Mucosa of stomach (tissue), 1 donor: ENCODE data around the gene MLC1.

Experiments
- H3K27me3 ChIP-seq: one replicate; pipeline ENCODE4 v1.7.0; 2013; ENCODE audit warnings: mild to moderate bottlenecking, low read length; ENCODE audit not compliant: control insufficient read depth, insufficient read depth
- H3K36me3 ChIP-seq: one replicate; pipeline ENCODE4 v1.7.0; 2013; ENCODE audit warnings: low read length; ENCODE audit not compliant: control insufficient read depth, insufficient read depth
- H3K4me1 ChIP-seq: one replicate; pipeline ENCODE4 v1.7.0; 2013; ENCODE audit warnings: mild to moderate bottlenecking, low read length; ENCODE audit not compliant: control insufficient read depth, insufficient read depth
- H3K4me3 ChIP-seq: one replicate; pipeline ENCODE4 v1.7.0; 2013; ENCODE audit warnings: low read length
- H3K9ac ChIP-seq: one replicate; pipeline ENCODE4 v1.7.0; 2013; ENCODE audit warnings: mild to moderate bottlenecking, low read length, moderate library complexity
- H3K9me3 ChIP-seq: one replicate; pipeline ENCODE4 v1.7.0; 2013; ENCODE audit warnings: mild to moderate bottlenecking, low read length, moderate library complexity; ENCODE audit not compliant: control insufficient read depth
- donor health status: Pancreatic carcinoma.

Gene MLC1

DNA sequence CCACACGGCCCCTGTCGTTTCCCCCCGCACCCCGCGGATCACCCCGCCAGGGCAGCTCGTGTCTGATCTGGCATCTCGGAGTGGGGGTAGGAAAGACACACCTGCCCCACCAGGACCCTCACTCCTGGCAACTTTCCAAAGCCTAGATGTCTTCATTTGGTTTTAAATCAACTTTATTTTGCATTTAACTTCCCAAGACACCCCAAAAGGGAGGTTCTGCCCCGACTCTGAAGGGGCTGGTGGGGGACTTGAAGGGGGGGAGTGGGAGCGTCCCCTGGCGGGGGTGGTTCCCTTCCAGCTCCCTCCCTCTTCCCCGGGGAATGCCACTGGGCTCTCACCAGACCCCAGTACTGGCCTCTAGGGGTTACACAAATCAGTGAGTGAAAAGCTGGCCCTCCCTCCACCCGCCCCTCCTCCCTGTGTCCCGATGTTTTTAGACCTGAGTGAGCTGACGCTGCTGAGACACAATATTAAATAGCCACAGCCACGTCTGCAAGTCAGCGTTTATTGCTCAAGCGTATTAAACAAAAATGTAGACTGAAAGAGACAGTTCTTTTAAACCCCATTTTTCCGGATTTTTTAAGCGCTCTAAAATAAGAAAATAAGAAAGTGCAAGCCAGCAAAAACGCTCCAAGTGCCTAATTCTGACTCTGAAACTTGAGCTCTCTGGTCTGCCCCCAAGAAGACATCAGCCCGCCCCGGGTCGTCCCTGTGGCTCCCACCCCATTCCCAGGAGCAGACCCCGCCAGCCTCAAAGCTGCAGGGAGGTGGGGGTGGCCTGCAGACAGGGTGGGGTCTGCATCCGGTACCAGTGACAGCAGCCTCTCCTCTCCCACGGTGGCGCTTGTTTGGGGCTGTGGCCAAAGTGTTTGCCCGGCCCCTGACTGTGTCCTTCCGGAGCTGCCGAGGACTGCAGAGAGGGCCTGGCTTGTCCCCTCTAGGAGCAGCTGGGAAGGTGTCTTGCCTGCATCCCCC is 26.0 kb downstream of the MLC1 start:
- Histone ChIP-seq H3K4me1 (no peaks in the 10 kb centered on the region), H3K36me3 (no peaks in the 10 kb centered on the region), H3K9ac (no peak overlapping the region), H3K27me3 (peaks cover 46% of the 10 kb centered on the region), H3K9me3 (no peaks in the 10 kb centered on the region), H3K4me3 (no peak overlapping the region)

DNA sequence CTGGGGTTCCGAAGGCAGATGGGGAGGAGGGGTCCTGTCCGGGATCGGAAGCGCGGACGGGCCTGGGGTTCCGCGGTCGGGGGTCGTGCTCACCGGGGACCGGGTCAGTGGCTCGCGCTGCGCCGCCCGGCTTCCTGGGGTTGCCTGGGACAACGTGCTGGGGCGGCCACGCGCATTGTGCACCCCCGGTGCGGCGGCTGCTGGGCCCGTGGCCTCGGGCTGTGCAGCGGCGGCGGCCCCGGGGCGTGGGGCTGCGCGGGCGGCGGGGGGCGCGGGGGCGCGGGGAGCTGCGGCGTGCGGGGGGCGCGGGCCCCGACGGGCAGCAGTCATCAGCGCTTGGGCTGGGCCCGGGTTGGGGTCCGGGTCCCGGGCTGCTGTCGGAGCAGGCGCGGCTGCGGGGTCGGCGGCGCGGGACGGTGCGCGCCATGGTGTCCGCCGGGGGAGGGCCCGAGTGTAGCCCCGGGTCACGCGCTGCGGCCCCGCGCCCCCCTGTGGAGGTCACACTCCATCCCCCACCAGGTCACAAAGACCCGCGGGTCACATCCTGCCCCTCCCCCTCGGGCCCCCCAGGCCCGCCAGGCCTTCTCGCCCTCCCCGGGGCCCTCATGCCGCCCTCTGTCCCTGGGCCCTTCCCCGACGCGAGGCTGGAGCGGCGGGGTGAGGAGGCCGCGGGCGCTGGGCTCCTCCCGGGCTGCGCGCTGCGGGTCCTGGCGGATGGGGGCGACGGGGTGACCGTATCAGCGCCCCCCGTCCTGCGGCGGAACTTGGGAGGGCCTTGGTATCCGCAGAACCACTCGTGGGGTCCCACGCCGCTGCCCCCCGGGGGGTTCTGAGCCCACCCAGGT is 26.9 kb downstream of the MLC1 start, which contains the start of gene TTLL8:
Gene TTLL8, minus strand, starts transcription at position 238 of the 845 bp plus-strand sequence.
- Histone ChIP-seq H3K9me3 (no peaks in the 10 kb centered on the region), H3K4me3 (no peak within 1 kb of the TSS), H3K36me3 (no peaks in the 10 kb centered on the region), H3K4me1 (no peaks in the 10 kb centered on the region), H3K9ac (no peak within 1 kb of the TSS), H3K27me3 (peaks cover 48% of the 10 kb centered on the region)

DNA sequence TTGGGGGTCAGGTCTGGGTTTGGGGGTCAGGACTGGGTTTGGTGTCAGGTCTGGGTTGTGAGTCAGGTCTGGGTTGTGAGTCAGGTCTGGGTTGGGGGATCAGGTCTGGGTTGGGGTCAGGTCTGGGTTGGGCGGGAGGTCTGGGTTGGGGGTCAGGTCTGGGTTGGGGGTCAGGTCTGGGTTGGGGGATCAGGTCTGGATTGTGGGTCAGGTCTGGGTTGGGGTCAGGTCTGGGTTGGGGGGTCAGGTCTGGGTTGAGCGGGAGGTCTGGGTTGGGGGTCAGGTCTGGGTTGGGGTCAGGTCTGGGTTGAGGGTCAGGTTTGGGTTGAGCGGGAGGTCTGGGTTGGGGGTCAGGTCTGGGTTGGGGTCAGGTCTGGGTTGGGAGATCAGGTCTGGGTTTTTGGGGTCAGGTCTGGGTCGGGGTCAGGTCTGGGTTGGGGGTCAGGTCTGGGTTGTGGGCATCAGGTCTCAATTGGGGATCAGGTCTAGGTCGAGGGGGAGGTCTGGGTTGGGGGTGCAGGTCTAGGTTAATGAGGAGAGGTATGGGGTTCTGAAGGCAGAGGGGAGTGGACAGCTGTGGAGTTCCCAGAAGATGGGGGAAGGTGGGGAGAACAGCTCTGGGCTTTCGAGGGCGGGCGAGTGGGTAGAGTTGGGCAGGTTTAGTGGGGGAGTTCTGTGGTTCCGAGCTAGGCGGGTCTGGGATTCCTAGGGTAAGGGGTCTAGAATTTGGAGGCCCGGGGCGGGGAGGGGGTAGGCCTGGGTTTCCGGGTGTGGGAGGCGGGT is 27.8 kb downstream of the MLC1 start:
- H3K27me3 ChIP-seq, result peaks cover 48% of the 10 kb centered on the region

DNA sequence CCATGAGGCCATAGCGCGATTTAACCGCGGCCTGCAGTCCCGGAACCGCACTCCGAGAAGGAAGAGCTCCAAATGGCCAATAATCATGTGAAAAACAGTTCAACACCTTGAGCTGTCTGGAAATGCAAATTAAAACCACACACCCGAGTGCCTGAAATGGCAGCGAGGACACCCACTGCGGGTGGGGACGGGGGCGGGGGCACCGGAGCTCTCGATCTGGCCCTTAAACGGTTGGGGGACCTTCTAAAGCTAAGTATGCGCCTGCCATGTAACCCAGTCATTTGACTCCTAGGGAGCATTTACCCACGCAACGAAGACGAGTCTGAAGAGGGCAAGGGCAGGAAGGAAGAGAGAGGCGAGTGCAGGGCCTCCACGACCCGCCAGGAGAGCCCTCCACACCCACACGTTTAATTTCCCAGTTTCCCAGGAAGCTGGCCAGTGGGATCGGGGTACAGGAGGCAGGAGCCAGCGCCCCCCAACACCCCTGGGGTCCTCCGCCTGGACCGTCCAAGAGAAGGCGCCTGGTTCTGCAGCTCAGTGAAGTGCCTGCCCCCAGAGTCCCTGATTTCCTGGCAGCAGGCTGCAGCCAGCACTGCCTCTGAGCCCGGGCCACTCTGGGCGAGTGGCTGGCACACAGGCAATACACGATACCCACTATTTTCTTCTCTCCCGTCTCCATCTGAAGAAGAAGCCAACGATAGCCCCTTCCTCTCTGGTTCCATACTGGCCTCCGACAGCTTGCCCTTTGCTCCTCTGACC is 28.8 kb downstream of the MLC1 start:
- Histone ChIP-seq H3K4me1 (no peaks in the 10 kb centered on the region), H3K27me3 (peaks cover 48% of the 10 kb centered on the region)

More for the DNA sequence above, 27.8 kb downstream of the MLC1 start:
- H3K9ac ChIP-seq, result no peak overlapping the region
- no peaks in the 10 kb centered on the region for H3K4me1 ChIP-seq
- H3K4me3 ChIP-seq, result no peak overlapping the region
- no peaks in the 10 kb centered on the region for H3K9me3 ChIP-seq
- no peaks in the 10 kb centered on the region for H3K36me3 ChIP-seq

DNA sequence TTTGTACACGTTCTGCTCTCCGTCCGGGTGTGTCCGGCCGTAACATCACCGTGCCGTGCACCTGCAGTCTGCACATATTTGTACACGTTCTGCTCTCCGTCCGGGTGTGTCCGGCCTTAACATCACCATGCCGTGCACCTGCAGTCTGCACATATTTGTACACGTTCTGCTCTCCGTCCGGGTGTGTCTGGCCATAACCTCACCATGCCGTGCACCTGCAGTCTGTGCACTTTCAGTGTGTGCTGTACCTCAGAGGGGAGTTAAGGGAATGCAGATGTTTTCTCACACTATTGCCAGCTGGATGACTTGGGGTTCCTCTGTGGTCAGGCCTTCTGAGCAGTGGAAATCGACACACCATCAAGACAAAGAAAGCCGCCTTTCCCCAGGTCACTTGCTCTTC is 31.4 kb downstream of the MLC1 start:
- Histone ChIP-seq H3K4me3 (no peak overlapping the region), H3K9ac (no peak overlapping the region), H3K27me3 (peaks cover 25% of the 10 kb centered on the region), H3K4me1 (no peaks in the 10 kb centered on the region), H3K9me3 (no peaks in the 10 kb centered on the region), H3K36me3 (no peaks in the 10 kb centered on the region)

More for the DNA sequence above, 28.8 kb downstream of the MLC1 start:
- Histone ChIP-seq H3K9ac (no peak overlapping the region), H3K36me3 (no peaks in the 10 kb centered on the region), H3K9me3 (no peaks in the 10 kb centered on the region), H3K4me3 (no peak overlapping the region)

DNA sequence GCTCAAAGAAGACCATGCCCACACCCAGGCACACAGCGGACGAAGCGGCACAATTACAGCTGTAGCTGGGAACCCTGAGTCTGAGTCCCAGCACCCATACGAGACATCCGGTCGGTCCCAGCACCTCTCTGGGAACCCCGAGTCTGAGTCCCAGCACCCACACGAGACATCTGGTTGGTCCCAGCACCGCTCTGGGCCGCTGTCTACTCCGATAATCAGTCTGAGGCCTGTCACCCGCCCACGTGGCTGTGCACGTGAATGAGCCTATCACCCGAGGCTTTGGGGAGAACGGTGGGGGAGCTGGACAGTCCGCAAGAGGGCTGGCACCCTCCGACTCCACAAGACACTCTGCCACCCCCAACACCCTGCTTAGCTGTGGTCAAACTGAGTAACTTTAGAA is 33.3 kb downstream of the MLC1 start:
- Histone ChIP-seq H3K9ac (no peak overlapping the region), H3K36me3 (no peaks in the 10 kb centered on the region), H3K9me3 (no peaks in the 10 kb centered on the region), H3K27me3 (peaks cover 8% of the 10 kb centered on the region), H3K4me1 (no peaks in the 10 kb centered on the region), H3K4me3 (no peak overlapping the region)

DNA sequence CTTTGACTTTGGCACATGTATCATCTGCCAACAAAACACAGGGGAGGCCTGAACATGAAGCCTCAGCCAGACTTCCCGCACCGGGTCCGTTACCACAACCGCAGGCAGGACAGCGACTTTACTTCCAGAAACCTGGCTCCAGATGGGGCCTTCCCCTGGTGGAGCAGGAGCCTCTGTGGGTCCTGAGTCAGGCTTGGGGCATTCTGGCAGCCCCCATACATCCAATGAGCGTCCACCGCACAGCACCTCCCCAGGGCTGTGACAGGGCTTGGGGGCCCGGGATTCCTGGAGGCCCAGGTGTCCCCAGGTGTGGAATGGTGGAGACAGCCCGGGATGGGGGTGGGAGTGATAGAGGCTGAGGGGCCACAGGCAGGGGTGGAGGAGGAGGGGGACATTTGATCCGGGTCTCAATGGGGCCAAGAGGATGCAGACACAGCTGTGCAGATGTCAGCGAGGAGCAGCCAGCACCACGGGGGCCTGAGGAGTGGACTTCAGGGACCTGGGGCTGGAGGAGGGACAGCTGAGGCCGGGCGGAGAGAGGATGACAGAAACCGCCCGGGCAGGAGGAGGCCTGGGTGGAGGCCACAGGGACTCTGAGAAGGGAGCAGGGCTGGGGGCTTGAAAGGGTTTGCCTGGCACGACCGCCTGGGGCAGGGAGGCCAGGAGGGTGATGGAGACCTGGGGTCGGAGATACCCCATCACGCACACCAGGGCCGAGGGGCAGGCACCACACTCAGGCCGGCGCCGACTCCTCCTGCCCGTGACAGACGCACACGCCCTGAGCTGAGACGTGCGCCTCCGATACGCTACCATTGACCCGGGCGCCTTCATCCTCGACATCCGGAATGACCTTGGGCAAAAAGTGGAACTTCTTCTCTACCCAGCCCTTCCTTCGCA is 35.7 kb downstream of the MLC1 start:
- Histone ChIP-seq H3K4me1 (no peaks in the 10 kb centered on the region), H3K27me3 (peaks cover 5% of the 10 kb centered on the region), H3K9me3 (no peaks in the 10 kb centered on the region), H3K36me3 (no peaks in the 10 kb centered on the region), H3K4me3 (no peak overlapping the region), H3K9ac (no peak overlapping the region)

DNA sequence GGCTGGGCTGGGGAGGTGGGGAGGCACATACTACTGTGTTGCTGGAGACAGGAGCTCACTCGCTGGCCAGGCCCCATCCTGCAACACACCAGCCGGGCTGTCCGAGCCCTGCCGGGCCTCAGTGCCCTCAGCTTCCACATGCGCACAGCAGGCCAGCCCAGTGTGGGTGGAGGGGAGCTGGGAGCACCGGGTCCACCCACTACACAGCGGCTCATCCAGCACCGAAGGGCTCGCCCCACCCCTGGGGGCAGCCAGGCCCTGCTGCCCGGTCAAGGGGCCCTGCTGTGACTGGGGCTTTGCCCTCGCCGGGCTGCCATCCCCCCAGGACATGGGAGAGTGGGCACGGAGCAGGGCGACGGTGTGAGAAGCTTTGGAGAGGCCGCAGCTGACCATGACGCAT is 36.4 kb downstream of the MLC1 start:
- no peak overlapping the region for H3K4me3 ChIP-seq

DNA sequence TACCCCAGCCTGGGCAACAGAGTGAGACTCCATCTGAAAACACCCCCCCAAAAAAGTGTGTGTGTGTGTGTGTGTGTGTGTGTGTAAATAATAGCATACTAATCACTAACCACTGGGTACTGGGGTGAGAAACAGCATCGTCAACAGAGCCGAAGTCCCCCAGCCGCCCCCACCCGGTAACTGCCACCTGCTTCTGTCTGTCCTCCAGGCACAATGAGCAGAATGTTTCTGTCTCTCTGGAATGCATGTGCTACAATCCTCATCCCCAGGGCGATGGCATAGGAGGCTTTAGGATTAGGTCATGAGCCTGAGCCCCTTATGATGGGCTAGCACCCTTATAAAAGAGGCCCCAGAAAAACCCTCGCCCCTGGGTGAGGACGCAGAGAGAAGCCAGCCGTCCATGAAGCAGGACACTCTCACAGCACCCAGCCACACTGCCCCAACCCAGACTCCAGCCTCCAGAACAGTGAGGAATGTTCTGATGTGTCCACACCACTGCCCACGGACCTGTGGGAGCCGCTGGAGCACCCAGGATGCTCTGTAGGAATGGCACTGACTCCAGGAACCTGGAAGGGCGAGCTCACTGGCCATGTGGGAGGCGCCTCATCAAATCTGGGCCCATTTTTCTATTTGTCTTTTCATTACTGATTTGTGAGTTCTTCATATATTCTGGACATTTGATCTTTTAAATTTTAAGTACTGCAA is 37.0 kb downstream of the MLC1 start:
- H3K27me3 ChIP-seq, result no peaks in the 10 kb centered on the region
- H3K4me3 ChIP-seq, result no peak overlapping the region
- no peak overlapping the region for H3K9ac ChIP-seq
- H3K36me3 ChIP-seq, result no peaks in the 10 kb centered on the region
- H3K9me3 ChIP-seq, result no peaks in the 10 kb centered on the region
- no peaks in the 10 kb centered on the region for H3K4me1 ChIP-seq

More for the DNA sequence above, 36.4 kb downstream of the MLC1 start:
- H3K27me3 ChIP-seq, result peaks cover 2% of the 10 kb centered on the region
- H3K9me3 ChIP-seq, result no peaks in the 10 kb centered on the region
- H3K9ac ChIP-seq, result no peak overlapping the region
- H3K36me3 ChIP-seq, result no peaks in the 10 kb centered on the region
- no peaks in the 10 kb centered on the region for H3K4me1 ChIP-seq

DNA sequence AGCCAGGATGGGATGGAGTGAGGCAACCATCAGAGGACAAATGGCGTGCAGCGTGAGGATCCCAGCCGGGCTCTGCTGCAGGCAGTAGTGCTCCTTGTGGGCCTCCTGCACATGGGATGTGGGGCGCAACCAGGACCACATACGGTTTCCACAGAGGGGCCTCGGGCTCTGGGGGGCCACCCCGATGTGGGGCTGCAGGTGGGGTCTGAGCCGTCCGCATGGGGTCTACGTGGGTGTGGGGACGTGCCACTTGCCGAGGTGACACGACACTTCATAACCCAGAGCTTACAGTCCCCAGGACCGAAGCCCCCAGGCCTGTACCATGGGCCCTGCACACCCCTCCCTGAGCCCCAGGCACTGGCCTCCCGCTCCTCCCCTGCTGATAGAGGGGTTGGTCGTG is 37.9 kb downstream of the MLC1 start:
- Histone ChIP-seq H3K4me1 (no peaks in the 10 kb centered on the region), H3K9ac (no peak overlapping the region), H3K36me3 (no peaks in the 10 kb centered on the region), H3K27me3 (no peaks in the 10 kb centered on the region), H3K9me3 (no peaks in the 10 kb centered on the region), H3K4me3 (no peak overlapping the region)
